Neuronal stem cell (in vitro differentiated cells): ENCODE data around the gene ZMIZ1.

Experiments used
- DNase-seq: peaks from one replicate; pipeline ENCODE4 v3.0.0-alpha.2; 2013; ENCODE audit warnings: low spot score
- H2AFZ ChIP-seq: one replicate; pipeline ENCODE4 v1.6.1; 2013; ENCODE audit warnings: mild to moderate bottlenecking, low read length, inconsistent platforms
- H2AK5ac ChIP-seq: 2 replicates; pipeline ENCODE4 v1.6.1; 2013; ENCODE audit warnings: low read depth, mild to moderate bottlenecking, inconsistent platforms, low read length, moderate library complexity, mixed read lengths
- H2BK120ac ChIP-seq: 2 replicates; pipeline ENCODE4 v1.6.1; 2013; ENCODE audit warnings: low read depth, mild to moderate bottlenecking, inconsistent platforms, low read length, moderate library complexity, mixed read lengths
- H2BK12ac ChIP-seq: one replicate; pipeline ENCODE4 v1.6.1; 2013; ENCODE audit warnings: low read length, inconsistent platforms
- H2BK15ac ChIP-seq: 2 replicates; pipeline ENCODE4 v1.6.1; 2013; ENCODE audit warnings: mild to moderate bottlenecking, low read length, inconsistent platforms, mixed read lengths
- H2BK5ac ChIP-seq: one replicate; pipeline ENCODE4 v1.6.1; 2013; ENCODE audit warnings: inconsistent platforms, mild to moderate bottlenecking, low read length, moderate library complexity
- H3K14ac ChIP-seq: one replicate; pipeline ENCODE4 v1.6.1; 2013; ENCODE audit warnings: low read length, inconsistent platforms
- H3K18ac ChIP-seq: 2 replicates; pipeline ENCODE4 v1.6.1; 2013; ENCODE audit warnings: low read length, inconsistent platforms
- H3K23ac ChIP-seq: 2 replicates; pipeline ENCODE4 v1.6.1; 2013; ENCODE audit warnings: low read depth, mild to moderate bottlenecking, mixed read lengths, low read length, inconsistent platforms; ENCODE audit not compliant: poor library complexity
- H3K27ac ChIP-seq: replicated peaks from 3 replicates; pipeline ENCODE4 v1.5.1; 2013; ENCODE audit warnings: low read length, inconsistent platforms
- H3K27me3 ChIP-seq, 3 experiments: 2 replicates each; pipeline ENCODE4 v1.6.1; 2013; ENCODE audit warnings: low read length in 3 of 3, mild to moderate bottlenecking in 2 of 3, inconsistent platforms in 1 of 3, low read depth in 1 of 3, mixed read lengths in 1 of 3, moderate library complexity in 1 of 3; ENCODE audit not compliant: control insufficient read depth in 3 of 3, insufficient read depth in 3 of 3
- H3K36me3 ChIP-seq, 2 donors: replicated peaks in 1 of 2; 2 replicates each; pipeline ENCODE4 v1.6.1; 2013; ENCODE audit warnings: low read length in 2 of 2; ENCODE audit not compliant: control insufficient read depth in 2 of 2, insufficient read depth in 2 of 2
- H3K4ac ChIP-seq: 2 replicates; pipeline ENCODE4 v1.6.1; 2013; ENCODE audit warnings: inconsistent platforms, mild to moderate bottlenecking, low read length, moderate library complexity
- H3K4me1 ChIP-seq, 2 donors: 1 replicate in 1 of 2; 2 replicates in 1 of 2; pipeline ENCODE4 v1.6.1; 2013; ENCODE audit warnings: low read length in 2 of 2, low read depth in 1 of 2; ENCODE audit not compliant: control insufficient read depth in 2 of 2, insufficient read depth in 1 of 2
- H3K4me2 ChIP-seq: one replicate; pipeline ENCODE4 v1.6.1; 2013; ENCODE audit warnings: mild to moderate bottlenecking, low read length, inconsistent platforms; ENCODE audit not compliant: insufficient read depth, poor library complexity, severe bottlenecking
- H3K4me3 ChIP-seq, 2 donors: 2 replicates each; pipeline ENCODE4 v1.5.1; 2013; ENCODE audit warnings: low read length in 2 of 2, mild to moderate bottlenecking in 2 of 2, inconsistent platforms in 1 of 2, moderate library complexity in 1 of 2
- H3K79me1 ChIP-seq: one replicate; pipeline ENCODE4 v1.6.1; 2013; ENCODE audit warnings: low read depth, mild to moderate bottlenecking, inconsistent platforms, low read length, moderate library complexity
- H3K9ac ChIP-seq: one replicate; pipeline ENCODE4 v1.6.1; 2013; ENCODE audit warnings: mild to moderate bottlenecking, low read depth, low read length, inconsistent platforms; ENCODE audit not compliant: poor library complexity
- H3K9me3 ChIP-seq, 2 donors: replicated peaks in 1 of 2; 2 replicates each; pipeline versions ENCODE3 to v1.6.1; 2013; ENCODE audit warnings: low read length in 2 of 2, mild to moderate bottlenecking in 2 of 2, inconsistent platforms in 1 of 2, low read depth in 1 of 2, mixed read lengths in 1 of 2, moderate library complexity in 1 of 2; ENCODE audit not compliant: control insufficient read depth in 2 of 2, insufficient read depth in 1 of 2
- H4K8ac ChIP-seq: one replicate; pipeline ENCODE4 v1.6.1; 2013; ENCODE audit warnings: low read depth, mild to moderate bottlenecking, inconsistent platforms, low read length, moderate library complexity
- H4K91ac ChIP-seq: one replicate; pipeline ENCODE4 v1.6.1; 2013; ENCODE audit warnings: low read length, low read depth, mild to moderate bottlenecking, inconsistent platforms; ENCODE audit not compliant: poor library complexity
- WGBS, 2 donors: extraction: QIAGEN DNeasy Blood & Tissue Kit; methylation state at CpG; one replicate each; pipeline ENCODE4 v1.1.7; 2013; ENCODE audit warnings: missing lambda C conversion rate in 2 of 2, mixed read lengths in 1 of 2; ENCODE audit not compliant: insufficient read length in 2 of 2, insufficient replicate concordance in 1 of 2; ENCODE audit errors: extremely low coverage in 2 of 2; 5-methylcytosine and 5-hydroxymethylcytosine counted together

Gene ZMIZ1

DNA sequence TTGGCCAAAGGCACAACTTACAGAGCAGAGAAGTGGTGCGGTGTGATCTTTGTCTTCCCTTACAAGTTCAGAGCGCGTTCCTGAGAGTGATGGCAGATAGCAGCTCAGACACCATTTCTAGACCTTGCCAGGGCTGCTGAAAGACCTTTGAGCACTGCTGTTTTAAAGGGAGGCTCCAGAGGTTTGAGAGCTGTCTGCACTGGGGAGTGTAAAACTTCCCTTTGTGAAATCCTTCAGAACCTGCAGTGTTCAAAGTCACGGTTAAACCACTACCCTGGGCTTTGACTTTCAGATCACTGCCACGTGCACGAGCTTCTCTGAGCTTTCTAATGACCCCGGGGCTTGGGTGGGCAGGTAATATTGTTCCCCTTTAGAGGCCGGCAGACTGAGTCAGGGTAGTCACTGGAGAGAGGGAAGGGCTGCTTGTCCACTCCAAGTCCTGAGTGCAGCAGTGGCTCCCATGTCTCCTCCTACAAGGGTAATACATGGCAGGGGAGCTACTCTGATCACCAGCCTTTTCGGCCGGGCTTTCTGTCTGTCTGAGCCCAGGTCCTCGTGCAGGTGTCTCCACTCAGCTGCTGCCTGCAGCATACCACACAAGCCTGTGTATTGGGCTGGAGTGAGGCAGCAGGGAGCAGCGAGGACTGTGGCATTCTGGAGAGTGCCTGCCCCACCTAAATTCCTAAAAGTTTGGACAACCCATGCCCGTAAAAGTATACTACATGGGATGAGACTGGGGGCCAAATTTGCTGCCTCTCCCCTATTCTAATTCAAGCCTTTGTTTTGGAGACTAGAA, 63.3 kb downstream of the ZMIZ1 start:
- H3K4me2 ChIP-seq = no peak overlapping the region
- no peak overlapping the region for H3K14ac ChIP-seq
- no peak overlapping the region for H2BK12ac ChIP-seq
- no peak overlapping the region for H4K8ac ChIP-seq
- no peak for DNase-seq
- peaks cover 61 to 64% of the 10 kb centered on the region in 2 donors for H3K4me1 ChIP-seq
- H3K79me1 ChIP-seq = peaks cover 10% of the 10 kb centered on the region
- no peak overlapping the region for H2BK15ac ChIP-seq
- no peak overlapping the region for H3K9ac ChIP-seq
- no peaks in the 10 kb centered on the region for H3K27me3 ChIP-seq
- peak overlapping the region; percentile 16 for H2AK5ac ChIP-seq
- no peak overlapping the region for H2AFZ ChIP-seq
- peaks cover 8 to 50% of the 10 kb centered on the region in 2 donors for H3K36me3 ChIP-seq
- H3K18ac ChIP-seq = no peak overlapping the region
- no peak overlapping the region for H2BK5ac ChIP-seq
- no peaks in the 10 kb centered on the region for H3K9me3 ChIP-seq
- no peak overlapping the region for H2BK120ac ChIP-seq
- no CpG with 5 or more reads among the region's 13 CpGs for WGBS, 2 donors
- no peak overlapping the region for H4K91ac ChIP-seq
- H3K27ac ChIP-seq = no peak overlapping the region
- no peak overlapping the region for H3K23ac ChIP-seq
- peak overlapping the region in 1 of 2 donors; percentile 13 for H3K4me3 ChIP-seq
- H3K4ac ChIP-seq = no peak overlapping the region

DNA sequence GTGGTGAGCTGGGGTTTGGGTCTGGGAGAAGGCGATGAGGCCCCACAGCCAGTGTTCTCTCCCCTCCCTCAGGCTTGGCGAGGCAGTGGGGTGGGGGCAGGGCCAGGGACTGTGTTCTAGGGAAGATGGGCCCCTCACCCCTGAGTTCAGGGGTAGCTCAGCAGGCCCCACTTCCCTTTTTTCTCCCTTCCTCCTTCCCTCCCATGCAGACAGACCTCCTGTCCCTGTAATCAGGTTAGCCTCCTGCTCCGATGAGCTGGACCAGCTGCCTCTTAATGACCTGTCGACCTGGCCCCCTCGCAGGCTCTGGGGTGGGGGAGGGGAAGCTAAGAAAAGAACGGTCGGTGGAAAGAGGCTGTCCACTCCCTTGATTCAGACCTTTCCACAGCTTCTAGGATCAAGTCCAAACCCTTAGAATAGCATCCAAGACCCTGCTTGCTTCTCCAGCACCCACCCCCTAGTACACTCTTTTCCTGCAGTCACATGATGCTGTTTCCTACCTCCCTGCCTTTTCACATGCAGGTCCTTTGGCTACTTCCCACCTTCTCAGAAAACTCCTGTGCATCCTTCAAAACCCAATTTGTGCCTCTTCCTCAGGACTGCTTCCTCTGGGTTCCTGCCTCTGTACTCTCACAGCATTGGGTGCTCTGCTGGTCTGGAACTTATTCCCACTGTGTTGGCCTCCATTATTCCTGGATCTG, 64.1 kb downstream of the ZMIZ1 start:
- H2AFZ ChIP-seq = no peak overlapping the region
- no peak overlapping the region for H2AK5ac ChIP-seq
- no peak overlapping the region for H4K8ac ChIP-seq
- no peak overlapping the region for H3K4me3 ChIP-seq
- H3K23ac ChIP-seq = no peak overlapping the region
- no peak overlapping the region for H3K4ac ChIP-seq
- peak overlapping the region; percentile 87 for H3K18ac ChIP-seq
- no peak overlapping the region for H4K91ac ChIP-seq
- DNase-seq = no peak
- peaks cover 59 to 65% of the 10 kb centered on the region in 2 donors for H3K4me1 ChIP-seq
- peaks cover 8 to 49% of the 10 kb centered on the region in 2 donors for H3K36me3 ChIP-seq
- H3K9ac ChIP-seq = no peak overlapping the region
- no peak overlapping the region for H2BK5ac ChIP-seq
- H3K79me1 ChIP-seq = peaks cover 10% of the 10 kb centered on the region
- H3K4me2 ChIP-seq = no peak overlapping the region
- WGBS, 2 donors = no CpG with 5 or more reads among the region's 7 CpGs
- no peak overlapping the region for H3K27ac ChIP-seq
- no peak overlapping the region for H2BK120ac ChIP-seq
- no peak overlapping the region for H3K14ac ChIP-seq
- no peak overlapping the region for H2BK15ac ChIP-seq
- no peak overlapping the region for H2BK12ac ChIP-seq
- no peaks in the 10 kb centered on the region for H3K9me3 ChIP-seq
- no peaks in the 10 kb centered on the region for H3K27me3 ChIP-seq

DNA sequence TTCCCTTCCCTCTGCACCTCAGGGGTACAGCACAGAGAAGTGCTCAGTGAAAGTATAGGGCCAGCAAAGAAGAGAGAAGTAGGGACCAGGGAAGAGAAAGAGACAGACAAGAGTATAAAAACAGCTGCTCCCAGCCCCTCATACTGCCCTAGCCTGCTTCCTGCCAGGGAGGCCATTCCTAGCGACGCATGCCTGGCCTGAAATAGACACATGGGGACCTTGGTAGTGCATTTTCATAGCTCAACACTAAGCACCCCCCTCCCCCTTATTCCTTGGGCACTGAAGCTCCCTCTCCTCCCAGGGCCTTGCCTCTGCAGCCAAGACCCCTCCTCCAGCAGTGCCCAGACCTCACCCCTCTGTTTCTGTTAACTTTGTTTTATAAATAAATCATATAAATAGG, 64.7 kb downstream of the ZMIZ1 start:
- H2BK120ac ChIP-seq = no peak overlapping the region
- peaks cover 8 to 48% of the 10 kb centered on the region in 2 donors for H3K36me3 ChIP-seq
- H3K9ac ChIP-seq = no peak overlapping the region
- H3K27ac ChIP-seq = no peak overlapping the region
- H2BK15ac ChIP-seq = no peak overlapping the region
- H3K4ac ChIP-seq = no peak overlapping the region
- no peak overlapping the region for H2BK12ac ChIP-seq
- no CpG with 5 or more reads among the region's 2 CpGs for WGBS, 2 donors
- no peak overlapping the region for H3K4me3 ChIP-seq
- no peak overlapping the region for H3K4me2 ChIP-seq
- no peak overlapping the region for H2BK5ac ChIP-seq
- H3K4me1 ChIP-seq = peaks cover 60 to 65% of the 10 kb centered on the region in 2 donors
- peaks cover 8% of the 10 kb centered on the region for H3K79me1 ChIP-seq
- DNase-seq = no peak
- no peaks in the 10 kb centered on the region for H3K27me3 ChIP-seq
- H3K23ac ChIP-seq = no peak overlapping the region
- H3K14ac ChIP-seq = no peak overlapping the region
- no peak overlapping the region for H2AK5ac ChIP-seq
- H3K9me3 ChIP-seq = no peaks in the 10 kb centered on the region
- H2AFZ ChIP-seq = no peak overlapping the region
- H4K91ac ChIP-seq = no peak overlapping the region
- no peak overlapping the region for H3K18ac ChIP-seq
- H4K8ac ChIP-seq = no peak overlapping the region

DNA sequence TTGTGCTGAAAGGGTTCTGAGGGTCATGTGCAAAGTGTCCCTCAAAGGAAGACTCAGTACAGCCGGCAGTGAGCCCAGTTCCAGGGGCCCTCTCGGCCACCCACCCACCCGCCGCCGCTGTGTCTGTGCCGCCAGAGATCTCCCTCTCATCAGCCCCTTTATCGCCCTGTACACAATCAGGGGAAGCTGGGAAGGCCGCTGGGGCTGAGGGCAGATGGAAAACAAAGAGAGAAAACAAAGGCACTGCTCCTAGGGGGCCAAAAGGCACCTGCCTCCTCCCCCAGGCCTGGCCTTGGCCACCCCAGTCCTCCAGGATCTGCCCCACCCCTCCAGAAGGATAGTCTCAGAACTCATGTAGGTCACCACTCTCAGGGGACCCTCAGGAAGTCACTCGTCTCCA, 67.0 kb downstream of the ZMIZ1 start:
- Histone ChIP-seq H4K91ac (no peak overlapping the region), H3K79me1 (peaks cover 4% of the 10 kb centered on the region), H3K4me2 (no peak overlapping the region), H2AK5ac (no peak overlapping the region), H3K18ac (peak overlapping the region; percentile 23), H3K4me3 (no peak overlapping the region), H2BK12ac (no peak overlapping the region), H4K8ac (no peak overlapping the region), H2BK15ac (no peak overlapping the region), H3K27ac (no peak overlapping the region), H3K9ac (no peak overlapping the region), H3K23ac (no peak overlapping the region), H3K9me3 (no peaks in the 10 kb centered on the region), H3K36me3 (peaks cover 19 to 66% of the 10 kb centered on the region in 2 donors), H2BK5ac (no peak overlapping the region), H2AFZ (no peak overlapping the region), H3K4me1 (peaks cover 45 to 49% of the 10 kb centered on the region in 2 donors), H3K4ac (no peak overlapping the region), H3K27me3 (no peaks in the 10 kb centered on the region), H2BK120ac (no peak overlapping the region), H3K14ac (no peak overlapping the region)
- no peak for DNase-seq
- WGBS, 2 donors = no CpG with 5 or more reads among the region's 9 CpGs
